CMK (cell line): Measurements from ENCODE around the gene LRRC10.

ENCODE experiments used
- DNase-seq: peaks from one replicate; pipeline ENCODE4 v3.0.0-alpha.2; 2010; ENCODE audit warnings: low read depth

The LRRC10 gene

DNA sequence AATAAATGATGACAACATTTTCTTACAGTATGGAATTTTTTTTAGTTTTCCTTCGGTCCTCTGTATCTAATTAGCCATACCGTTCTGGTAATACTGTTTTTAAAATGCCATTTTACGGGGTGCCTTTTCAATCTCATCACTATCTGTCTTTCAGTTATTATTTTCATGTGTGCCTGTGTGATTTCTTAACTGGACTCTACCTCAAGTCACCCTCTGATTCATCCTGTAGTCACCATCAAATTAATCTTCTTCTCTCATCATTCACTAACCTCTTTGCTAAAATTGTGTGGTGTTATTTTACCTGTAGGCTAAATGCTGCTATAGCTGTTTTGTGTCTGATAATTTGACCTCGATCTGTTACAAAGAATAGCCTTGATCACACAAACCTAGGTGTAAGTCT is 41.5 kb downstream of the LRRC10 start:
- DNase-seq, result no peak

DNA sequence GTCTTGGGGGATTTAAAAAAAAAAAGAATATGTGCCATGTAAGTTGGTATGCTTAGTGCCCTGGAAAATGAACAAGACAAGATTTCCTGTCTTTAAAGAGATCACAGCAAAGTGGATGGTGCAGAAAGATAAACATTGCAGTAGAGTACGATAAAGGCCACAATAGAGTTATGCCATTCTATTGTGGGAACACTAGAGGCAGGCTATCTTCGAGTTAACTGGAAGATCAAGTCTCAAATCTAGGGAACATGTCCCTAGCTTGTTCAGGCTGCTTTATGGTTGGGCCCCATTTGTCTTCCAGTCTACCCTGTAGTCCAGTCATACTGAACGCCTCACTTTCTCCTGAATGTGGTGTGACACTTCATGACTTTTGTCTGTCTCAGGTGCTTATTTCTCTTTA is 44.1 kb downstream of the LRRC10 start:
- no peak for DNase-seq

DNA sequence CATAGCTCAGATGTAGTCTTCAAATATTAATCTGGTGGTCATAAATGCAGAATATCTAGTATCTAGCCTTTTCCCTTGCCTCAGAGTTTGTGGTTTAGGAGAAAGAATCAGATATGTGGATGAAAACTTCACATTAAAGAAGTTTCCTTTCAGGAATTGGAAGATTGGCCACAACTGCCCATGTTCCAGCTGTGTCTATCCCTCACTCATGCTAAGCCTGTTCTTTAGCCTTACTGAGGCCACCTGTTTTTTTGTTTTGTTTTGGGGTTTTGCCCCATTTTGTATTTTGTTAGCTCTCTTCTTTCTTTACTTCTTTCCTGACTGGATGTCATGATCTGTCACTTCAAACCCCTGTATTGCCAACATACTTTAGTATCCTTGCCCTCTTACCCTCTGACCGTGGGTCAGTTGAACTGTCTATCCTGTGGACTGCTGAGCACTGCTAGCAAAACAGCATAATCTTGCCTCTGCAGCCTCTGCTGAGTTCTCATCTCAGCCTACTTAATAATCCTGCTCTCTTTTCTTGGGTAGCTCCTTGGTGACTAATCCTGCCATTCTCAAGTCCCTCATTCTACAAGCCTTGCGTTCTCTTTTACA is 47.4 kb downstream of the LRRC10 start:
- DNase-seq, result no peak
